GM12878 (cell line): Measurements from ENCODE around the gene TJP1. TPM values are rescaled to one million over a fixed set of nuclear protein-coding genes. Genes with fewer than 3 reads are reported as not detected.

Source experiments
- ATAC-seq: fragments of 200-7000 bp; cut with Tn5 transposase; 3 replicates; pipeline ENCODE4 v1.9.1; 2020; ENCODE audit warnings: mild to moderate bottlenecking, moderate library complexity
- BruUV-seq: library from RNA; stranded (reverse); fragments of 400-500 nt; replicated peaks from 2 replicates; lab custom pipeline; 2021; lab: Mats Ljungman, UMichigan
- CTCF ChIA-PET: fragments of 300-600 bp; sonication (Branson Sonifier 250); formaldehyde crosslinking; extraction: SDS; loops from one replicate; lab custom pipeline; 2021; ENCODE audit warnings: inconsistent platforms; lab: Yijun Ruan, JAX
- POLR2A ChIA-PET: fragments of 350-600 bp; formaldehyde crosslinking; extraction: SDS; loops from one replicate; lab custom pipeline; 2021; ENCODE audit warnings: inconsistent platforms; lab: Charles Lee
- RAD21 ChIA-PET: fragments of 300-600 bp; sonication (Branson Sonifier 250); formaldehyde crosslinking; loops from one replicate; lab custom pipeline; 2023; ENCODE audit warnings: antibody characterized with exemption; ENCODE audit not compliant: unreplicated experiment; lab: Charles Lee
- SMC1A ChIA-PET: fragments of 300-600 bp; sonication (Branson Sonifier 250); formaldehyde crosslinking; loops from one replicate; lab custom pipeline; 2023; ENCODE audit not compliant: unreplicated experiment, uncharacterized antibody; lab: Charles Lee
- DNase-seq: peaks from one replicate; pipeline ENCODE4 v3.0.0-alpha.2; 2011; ENCODE audit warnings: low read depth, low spot score
- FAIRE-seq: peaks from 3 replicates; lab custom pipeline; 2011; peaks lifted over from hg19 to GRCh38; lab: Jason Lieb, UNC
- H2AFZ ChIP-seq: 2 replicates; pipeline ENCODE4 v1.6.0; 2011; ENCODE audit warnings: low read depth, low read length, control low read depth; ENCODE audit not compliant: control insufficient read depth
- H3K27ac ChIP-seq: 2 replicates; pipeline ENCODE4 v1.5.1; 2011; ENCODE audit warnings: control low read depth; ENCODE audit not compliant: control insufficient read depth, insufficient read depth
- H3K27me3 ChIP-seq, 2 experiments: replicated peaks in 1 of 2; 2 replicates each; pipeline versions ENCODE4 v1.6.0 to v1.6.1; 2011; ENCODE audit warnings: low read length in 1 of 2; ENCODE audit not compliant: control insufficient read depth in 2 of 2, insufficient read depth in 2 of 2
- H3K36me3 ChIP-seq, 2 experiments: 2 replicates each; pipeline ENCODE4 v1.5.1; 2011; ENCODE audit warnings: low read length in 1 of 2; ENCODE audit not compliant: control insufficient read depth in 2 of 2, insufficient read depth in 2 of 2
- H3K4me1 ChIP-seq: 2 replicates; pipeline ENCODE4 v1.6.1; 2011; ENCODE audit warnings: mild to moderate bottlenecking, low read length, moderate library complexity, mixed read lengths; ENCODE audit not compliant: control insufficient read depth, insufficient read depth
- H3K4me2 ChIP-seq: 2 replicates; pipeline ENCODE4 v1.6.0; 2011; ENCODE audit warnings: control low read depth; ENCODE audit not compliant: control insufficient read depth, insufficient read depth
- H3K4me3 ChIP-seq: fragments of 200-600 bp; sonication (generic); 2 replicates; pipeline ENCODE4 v1.5.1; 2016
- H3K79me2 ChIP-seq: 2 replicates; pipeline ENCODE4 v1.6.0; 2011; ENCODE audit warnings: low read length; ENCODE audit not compliant: control insufficient read depth, insufficient read depth
- H3K9ac ChIP-seq: 2 replicates; pipeline ENCODE4 v1.8.0; 2011; ENCODE audit warnings: low read length, control low read depth, mixed read lengths; ENCODE audit not compliant: control insufficient read depth, insufficient read depth
- H3K9me3 ChIP-seq: replicated peaks from 3 replicates; pipeline ENCODE4 v1.5.1; 2011; ENCODE audit warnings: mild to moderate bottlenecking, low read length; ENCODE audit not compliant: control insufficient read depth, insufficient read depth
- H4K20me1 ChIP-seq: 2 replicates; pipeline ENCODE4 v1.6.0; 2011; ENCODE audit not compliant: control insufficient read depth, insufficient read depth
- DPF2 ChIP-seq: fragments of 450-650 bp; IDR thresholded peaks from 2 replicates; pipeline ENCODE4 v1.6.1; 2017; ENCODE audit warnings: mild to moderate bottlenecking
- FOXK2 ChIP-seq: fragments of 450-650 bp; IDR thresholded peaks from 2 replicates; pipeline ENCODE4 v1.6.1; 2017; ENCODE audit warnings: mild to moderate bottlenecking, moderate library complexity
- GABPA ChIP-seq: IDR thresholded peaks from 2 replicates; pipeline ENCODE4 v1.6.1; 2014; ENCODE audit warnings: antibody characterized with exemption, low read depth, mild to moderate bottlenecking, inconsistent platforms
- MEF2B ChIP-seq: fragments of 450-650 bp; IDR thresholded peaks from 2 replicates; pipeline ENCODE4 v1.6.1; 2018; ENCODE audit warnings: mild to moderate bottlenecking, moderate library complexity; ENCODE audit not compliant: partially characterized antibody, poor library complexity, severe bottlenecking
- NFYA ChIP-seq: IDR thresholded peaks from 2 replicates; pipeline ENCODE4 v1.6.1; 2011; ENCODE audit warnings: low read depth, mild to moderate bottlenecking, low read length, improper control_type of control experiment, borderline replicate concordance
- POLR2AphosphoS2 ChIP-seq: IDR thresholded peaks from 2 replicates; pipeline ENCODE4 v1.6.1; 2011; ENCODE audit warnings: low read depth, mild to moderate bottlenecking, low read length, improper control_type of control experiment, moderate library complexity
- POU2F2 ChIP-seq: IDR thresholded peaks from 3 replicates; pipeline ENCODE4 v1.6.1; 2011; ENCODE audit warnings: low read depth, mild to moderate bottlenecking, low read length, borderline replicate concordance
- SMAD1 ChIP-seq: fragments of 450-650 bp; IDR thresholded peaks from 2 replicates; pipeline ENCODE4 v1.6.1; 2018; ENCODE audit warnings: mild to moderate bottlenecking, low read depth; ENCODE audit not compliant: partially characterized antibody
- ZNF207 ChIP-seq: fragments of 450-650 bp; IDR thresholded peaks from 2 replicates; pipeline ENCODE4 v1.6.1; 2014; ENCODE audit warnings: antibody characterized with exemption, mild to moderate bottlenecking, borderline replicate concordance
- ZNF24 ChIP-seq: fragments of 450-650 bp; IDR thresholded peaks from 2 replicates; pipeline ENCODE4 v1.6.1; 2017; ENCODE audit warnings: antibody characterized with exemption, mild to moderate bottlenecking
- WGBS: methylation state at CpG from one replicate; pipeline ENCODE4 v1.1.6; 2016; ENCODE audit warnings: low lambda C conversion rate; ENCODE audit not compliant: insufficient replicate concordance, insufficient coverage; ENCODE audit errors: missing lambda C conversion rate; 5-methylcytosine and 5-hydroxymethylcytosine counted together
- in situ Hi-C: fragments of 300-500 bp; cut with MboI; formaldehyde crosslinking; loops from 9 replicates; pipeline ENCODE4 v1.14.3; 2018; ENCODE audit warnings: mixed read lengths
- intact Hi-C: fragments of 100-400 bp; cut with micrococcal nuclease; formaldehyde crosslinking; loops from one replicate; pipeline ENCODE4 v1.14.2; 2022; ENCODE audit not compliant: unreplicated experiment
- polyA plus RNA-seq, 11 experiments: library from polyadenylated mRNA; depleted of rRNA in 4 of 11; unstranded in 6 of 11; stranded (reverse) in 5 of 11; fragments of >200 nt; fragmentation: Nextera tagmentation in 4 of 11; fragmentation: Illumina TruSeq in 1 of 11; extraction: Ambion mirVana in 4 of 11; extraction: Trizol in 1 of 11; gene quantifications; 1 replicate in 1 of 11; 2 replicates in 10 of 11; pipeline versions ENCODE4 v1.2.1 to v1.2.3, GENCODE V29; 2011 to 2016; ENCODE audit warnings: inconsistent platforms in 2 of 11, missing spikeins in 2 of 11, low read depth in 1 of 11
- total RNA-seq, 4 experiments: library from RNA; depleted of rRNA in 3 of 4; stranded (reverse); fragments of >200 nt in 3 of 4; fragmentation: Illumina TruSeq in 1 of 4; extraction: Trizol in 1 of 4; gene quantifications; 2 replicates each; pipeline versions ENCODE4 v1.2.1 to v1.2.3, GENCODE V29; 2013 to 2021
- TF ChIP-seq, protein P1 (sequence below): IDR thresholded peaks from 2 replicates; pipeline ENCODE4 v1.6.1; 2012; ENCODE audit warnings: improper control_type of control experiment, low read depth, low read length; ENCODE audit not compliant: insufficient replicate concordance

Gene TJP1
- total and polyA plus RNA-seq, 10 of the 15 experiments (the other 5 are each of a cell fraction or from before 2014, with no cell fraction given), result 0.01 to 0.49 (median 0.08) TPM; not detected in 7

DNA sequence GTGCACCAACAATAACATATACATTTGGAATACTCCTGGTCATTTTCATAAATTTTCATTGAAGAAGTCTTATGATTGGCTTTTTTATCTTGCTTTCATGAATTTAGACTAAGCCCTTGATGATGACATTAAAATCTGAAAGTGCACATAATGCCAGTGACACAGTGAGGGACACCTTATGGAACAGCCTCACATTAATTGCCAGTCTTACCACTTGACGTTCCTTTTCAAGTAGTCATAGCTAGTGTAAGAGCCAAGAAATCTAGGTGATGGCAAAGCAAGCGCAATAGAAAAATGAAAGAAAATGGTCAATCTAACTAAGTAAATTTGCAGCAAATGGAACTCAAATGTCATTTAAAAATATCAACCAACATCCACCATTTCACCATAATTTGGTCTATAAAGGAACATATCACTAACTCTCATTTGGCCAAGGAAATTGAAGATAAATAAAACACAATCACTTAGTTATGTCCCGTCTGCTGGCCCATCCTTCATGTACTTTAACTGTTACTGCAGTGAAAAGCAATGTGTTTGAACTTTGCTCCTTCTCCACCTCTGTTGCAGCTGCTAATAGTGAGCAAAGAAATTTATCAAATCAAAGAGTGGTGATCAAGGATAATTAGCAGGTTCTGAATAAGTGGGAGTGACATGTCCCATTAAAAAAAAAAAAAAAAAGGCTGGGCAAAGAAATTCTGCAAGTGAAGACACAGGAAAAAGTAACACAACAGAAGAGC is 110.0 kb downstream of the TJP1 start:
- WGBS, result 25% methylated on average over 3 of the region's 3 CpGs
- CTCF ChIA-PET, result no interaction called here
- intact Hi-C loops (no loop called here), in situ Hi-C loops (no loop called here)
- no peaks in the 10 kb centered on the region for H3K9me3 ChIP-seq
- no peaks in the 10 kb centered on the region for H3K79me2 ChIP-seq
- no peak overlapping the region for H3K9ac ChIP-seq
- RAD21 ChIA-PET, result no interaction called here
- no peaks in the 10 kb centered on the region for H3K4me1 ChIP-seq
- BruUV-seq, result no TSS peak
- POLR2A ChIA-PET, result no interaction called here
- no peak overlapping the region for H2AFZ ChIP-seq
- H3K36me3 ChIP-seq, result no peaks in the 10 kb centered on the region
- no peak for FAIRE-seq
- no peak for ATAC-seq
- no peaks in the 10 kb centered on the region; a peak in 1 of 4 replicates for H3K27me3 ChIP-seq
- TF ChIP-seq, protein P1, sequence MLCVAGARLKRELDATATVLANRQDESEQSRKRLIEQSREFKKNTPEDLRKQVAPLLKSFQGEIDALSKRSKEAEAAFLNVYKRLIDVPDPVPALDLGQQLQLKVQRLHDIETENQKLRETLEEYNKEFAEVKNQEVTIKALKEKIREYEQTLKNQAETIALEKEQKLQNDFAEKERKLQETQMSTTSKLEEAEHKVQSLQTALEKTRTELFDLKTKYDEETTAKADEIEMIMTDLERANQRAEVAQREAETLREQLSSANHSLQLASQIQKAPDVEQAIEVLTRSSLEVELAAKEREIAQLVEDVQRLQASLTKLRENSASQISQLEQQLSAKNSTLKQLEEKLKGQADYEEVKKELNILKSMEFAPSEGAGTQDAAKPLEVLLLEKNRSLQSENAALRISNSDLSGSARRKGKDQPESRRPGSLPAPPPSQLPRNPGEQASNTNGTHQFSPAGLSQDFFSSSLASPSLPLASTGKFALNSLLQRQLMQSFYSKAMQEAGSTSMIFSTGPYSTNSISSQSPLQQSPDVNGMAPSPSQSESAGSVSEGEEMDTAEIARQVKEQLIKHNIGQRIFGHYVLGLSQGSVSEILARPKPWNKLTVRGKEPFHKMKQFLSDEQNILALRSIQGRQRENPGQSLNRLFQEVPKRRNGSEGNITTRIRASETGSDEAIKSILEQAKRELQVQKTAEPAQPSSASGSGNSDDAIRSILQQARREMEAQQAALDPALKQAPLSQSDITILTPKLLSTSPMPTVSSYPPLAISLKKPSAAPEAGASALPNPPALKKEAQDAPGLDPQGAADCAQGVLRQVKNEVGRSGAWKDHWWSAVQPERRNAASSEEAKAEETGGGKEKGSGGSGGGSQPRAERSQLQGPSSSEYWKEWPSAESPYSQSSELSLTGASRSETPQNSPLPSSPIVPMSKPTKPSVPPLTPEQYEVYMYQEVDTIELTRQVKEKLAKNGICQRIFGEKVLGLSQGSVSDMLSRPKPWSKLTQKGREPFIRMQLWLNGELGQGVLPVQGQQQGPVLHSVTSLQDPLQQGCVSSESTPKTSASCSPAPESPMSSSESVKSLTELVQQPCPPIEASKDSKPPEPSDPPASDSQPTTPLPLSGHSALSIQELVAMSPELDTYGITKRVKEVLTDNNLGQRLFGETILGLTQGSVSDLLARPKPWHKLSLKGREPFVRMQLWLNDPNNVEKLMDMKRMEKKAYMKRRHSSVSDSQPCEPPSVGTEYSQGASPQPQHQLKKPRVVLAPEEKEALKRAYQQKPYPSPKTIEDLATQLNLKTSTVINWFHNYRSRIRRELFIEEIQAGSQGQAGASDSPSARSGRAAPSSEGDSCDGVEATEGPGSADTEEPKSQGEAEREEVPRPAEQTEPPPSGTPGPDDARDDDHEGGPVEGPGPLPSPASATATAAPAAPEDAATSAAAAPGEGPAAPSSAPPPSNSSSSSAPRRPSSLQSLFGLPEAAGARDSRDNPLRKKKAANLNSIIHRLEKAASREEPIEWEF, result no peak
- no peak for TF ChIP-seq ZNF24
- TF ChIP-seq SMAD1, result no peak
- no peak for TF ChIP-seq GABPA
- TF ChIP-seq DPF2, result no peak
- TF ChIP-seq POU2F2, result no peak
- no peak for TF ChIP-seq FOXK2
- no peak for TF ChIP-seq MEF2B
- no peak for TF ChIP-seq ZNF207
- no peak for TF ChIP-seq POLR2AphosphoS2
- TF ChIP-seq NFYA, result no peak
- SMC1A ChIA-PET, result interaction anchor here (0.7 to 1.1 kb wide), 2 partner anchors 10 to 35 kb away, joined by 3 read pairs; no protein-coding TSS in a partner anchor
- DNase-seq, result no peak
- H3K27ac ChIP-seq, result no peak overlapping the region
- H3K4me3 ChIP-seq, result no peak overlapping the region
- H4K20me1 ChIP-seq, result no peaks in the 10 kb centered on the region
- no peak overlapping the region for H3K4me2 ChIP-seq
